Neural crest cell (in vitro differentiated cells): ENCODE results near the gene TMEM132C. TPM values are rescaled to one million over a fixed set of nuclear protein-coding genes. Genes with fewer than 3 reads are reported as not detected.

Experiments used
- DNase-seq: peaks from one replicate; pipeline ENCODE4 v3.0.0; 2021; ENCODE audit warnings: low read depth, mixed read lengths, low spot score
- H3K27ac Mint-ChIP-seq: one replicate; pipeline ENCODE4 v1.8.0; 2021; ENCODE audit warnings: mild to moderate bottlenecking, mixed read lengths; ENCODE audit not compliant: unreplicated experiment
- H3K27me3 Mint-ChIP-seq: 2 replicates; pipeline ENCODE4 v1.8.0; 2021; ENCODE audit warnings: low read depth, mild to moderate bottlenecking, mixed read lengths
- H3K36me3 Mint-ChIP-seq: 2 replicates; pipeline ENCODE4 v1.8.0; 2021; ENCODE audit warnings: low read depth, mild to moderate bottlenecking, mixed read lengths
- H3K4me1 Mint-ChIP-seq: 2 replicates; pipeline ENCODE4 v1.8.0; 2021; ENCODE audit warnings: mixed read lengths
- H3K4me3 Mint-ChIP-seq: one replicate; pipeline ENCODE4 v1.8.0; 2021; ENCODE audit warnings: mild to moderate bottlenecking, mixed read lengths
- H3K9me3 Mint-ChIP-seq: 2 replicates; pipeline ENCODE4 v1.8.0; 2021; ENCODE audit warnings: mixed read lengths
- CTCF ChIP-seq: fragments of 200-600 bp; sonication (generic); conservative IDR thresholded peaks from 2 replicates; pipeline ENCODE4 v1.5.0; 2021; ENCODE audit warnings: antibody characterized with exemption, mild to moderate bottlenecking
- total RNA-seq: library from RNA; stranded (reverse); gene quantifications from 2 replicates; pipeline ENCODE4 v1.2.1, GENCODE V29; 2021

TMEM132C gene
- total RNA-seq, 1 donor from 2014 or later = 10.9 TPM

- no peaks in the 10 kb centered on the region for H3K9me3 Mint-ChIP-seq
- no peaks in the 10 kb centered on the region for H3K36me3 Mint-ChIP-seq
- no peaks in the 10 kb centered on the region for H3K27me3 Mint-ChIP-seq
- no peak for DNase-seq
- no peak overlapping the region for H3K27ac Mint-ChIP-seq
- H3K4me1 Mint-ChIP-seq = no peaks in the 10 kb centered on the region
- H3K4me3 Mint-ChIP-seq = no peak overlapping the region
- no peak for TF ChIP-seq CTCF
These were observed 420.9 kb downstream of the TMEM132C start for GRCh38 chr12:128687851-128688250.

- H3K9me3 Mint-ChIP-seq = no peaks in the 10 kb centered on the region
- no peak overlapping the region for H3K4me3 Mint-ChIP-seq
- H3K27me3 Mint-ChIP-seq = peaks cover 4% of the 10 kb centered on the region
- no peak overlapping the region for H3K27ac Mint-ChIP-seq
- H3K36me3 Mint-ChIP-seq = no peaks in the 10 kb centered on the region
- DNase-seq = no peak
- TF ChIP-seq CTCF = no peak
- no peaks in the 10 kb centered on the region for H3K4me1 Mint-ChIP-seq
These were observed 423.7 kb downstream of the TMEM132C start for GRCh38 chr12:128690641-128691040.

GRCh38 chr12:128693115-128693514 is 426.1 kb downstream of the TMEM132C start:
- Mint-ChIP-seq H3K9me3 (peaks cover 11% of the 10 kb centered on the region), H3K27me3 (peaks cover 4% of the 10 kb centered on the region)
- no peak for DNase-seq

GRCh38 chr12:128693771-128694170 is 426.8 kb downstream of the TMEM132C start:
- H3K27me3 Mint-ChIP-seq = peaks cover 4% of the 10 kb centered on the region
- H3K36me3 Mint-ChIP-seq = peaks cover 9% of the 10 kb centered on the region
- no peaks in the 10 kb centered on the region for H3K4me1 Mint-ChIP-seq
- TF ChIP-seq CTCF = no peak
- peaks cover 11% of the 10 kb centered on the region for H3K9me3 Mint-ChIP-seq
- no peak for DNase-seq
- H3K4me3 Mint-ChIP-seq = no peak overlapping the region
- H3K27ac Mint-ChIP-seq = no peak overlapping the region

More at GRCh38 chr12:128693115-128693514, 426.1 kb downstream of the TMEM132C start:
- no peak for TF ChIP-seq CTCF
- Mint-ChIP-seq H3K36me3 (peaks cover 9% of the 10 kb centered on the region), H3K4me3 (no peak overlapping the region), H3K27ac (no peak overlapping the region), H3K4me1 (no peaks in the 10 kb centered on the region)

GRCh38 chr12:128694445-128694844 is 427.5 kb downstream of the TMEM132C start:
- H3K4me3 Mint-ChIP-seq = no peak overlapping the region
- no peak overlapping the region for H3K27ac Mint-ChIP-seq
- H3K9me3 Mint-ChIP-seq = peaks cover 11% of the 10 kb centered on the region
- TF ChIP-seq CTCF = no peak
- H3K4me1 Mint-ChIP-seq = no peaks in the 10 kb centered on the region
- peaks cover 4% of the 10 kb centered on the region for H3K27me3 Mint-ChIP-seq
- peaks cover 9% of the 10 kb centered on the region for H3K36me3 Mint-ChIP-seq
- DNase-seq = no peak

- no peaks in the 10 kb centered on the region for H3K4me1 Mint-ChIP-seq
- DNase-seq = no peak
- peaks cover 11% of the 10 kb centered on the region for H3K9me3 Mint-ChIP-seq
- no peak for TF ChIP-seq CTCF
- peaks cover 9% of the 10 kb centered on the region for H3K36me3 Mint-ChIP-seq
- no peak overlapping the region for H3K4me3 Mint-ChIP-seq
- peaks cover 4% of the 10 kb centered on the region for H3K27me3 Mint-ChIP-seq
- H3K27ac Mint-ChIP-seq = no peak overlapping the region
These were observed 428.7 kb downstream of the TMEM132C start for GRCh38 chr12:128695697-128696096.
